ENCODE data around the gene PACC1.

- TF ChIP-seq CTCF (IDR thresholded peaks at IDR 0.05 in 8 of 11, conservative IDR thresholded peaks at IDR 0.05 in 3 of 11) (no peak), POLR2A (IDR thresholded peaks at IDR 0.05) (no peak)
Observed at GRCh38 chr1:212375986-212376385, 38.7 kb downstream of the PACC1 start.
